ENCODE results near the gene SLX4IP.
"Not testable (repeated sequence)": the region's sequence is repeated elsewhere in the genome, so short reads cannot be mapped to it uniquely, and the experiment has no call there.

GRCh38 chr20:10617549-10618133 lies 182.5 kb downstream of the SLX4IP start:
- not testable (repeated sequence) for TF ChIP-seq CTCF (IDR thresholded peaks at IDR 0.05); EZH2 (IDR thresholded peaks at IDR 0.05; ENCODE audit: borderline replicate concordance, insufficient read depth, low read depth, low read length, poor library complexity, severe bottlenecking)

Measured in B cell (primary cell).